Osteocyte (in vitro differentiated cells): Measurements from ENCODE around the gene XK. TPM values are rescaled to one million over a fixed set of nuclear protein-coding genes. Genes with fewer than 3 reads are reported as not detected.
"Not testable (repeated sequence)": the region's sequence is repeated elsewhere in the genome, so short reads cannot be mapped to it uniquely, and the experiment has no call there.

Experiments used
- DNase-seq: peaks from one replicate; pipeline ENCODE4 v3.0.0; 2021; ENCODE audit warnings: mixed read lengths; ENCODE audit not compliant: unreplicated experiment; ENCODE audit errors: extremely low spot score
- H3K27ac Mint-ChIP-seq: one replicate; pipeline ENCODE4 v1.8.0; 2021; ENCODE audit warnings: mild to moderate bottlenecking, mixed read lengths; ENCODE audit not compliant: unreplicated experiment
- H3K27me3 Mint-ChIP-seq: one replicate; pipeline ENCODE4 v1.8.0; 2021; ENCODE audit warnings: mixed read lengths; ENCODE audit not compliant: unreplicated experiment
- H3K36me3 Mint-ChIP-seq: one replicate; pipeline ENCODE4 v1.8.0; 2021; ENCODE audit warnings: mixed read lengths; ENCODE audit not compliant: unreplicated experiment
- H3K4me1 Mint-ChIP-seq: one replicate; pipeline ENCODE4 v1.8.0; 2021; ENCODE audit warnings: mixed read lengths; ENCODE audit not compliant: unreplicated experiment
- H3K4me3 Mint-ChIP-seq: one replicate; pipeline ENCODE4 v1.8.0; 2021; ENCODE audit warnings: mild to moderate bottlenecking, moderate library complexity, mixed read lengths; ENCODE audit not compliant: unreplicated experiment
- H3K9me3 Mint-ChIP-seq: one replicate; pipeline ENCODE4 v1.8.0; 2021; ENCODE audit warnings: mixed read lengths; ENCODE audit not compliant: unreplicated experiment
- total RNA-seq: library from RNA; stranded (reverse); gene quantifications from 2 replicates; pipeline ENCODE4 v1.2.1, GENCODE V29; 2021
- TF ChIP-seq, protein P1 (sequence below): fragments of 200-600 bp; sonication (generic); IDR thresholded peaks from 2 replicates; pipeline ENCODE4 v1.5.0; 2021; ENCODE audit warnings: antibody characterized with exemption, mild to moderate bottlenecking, moderate library complexity

XK gene
- total RNA-seq, 1 donor from 2014 or later = not detected

DNA sequence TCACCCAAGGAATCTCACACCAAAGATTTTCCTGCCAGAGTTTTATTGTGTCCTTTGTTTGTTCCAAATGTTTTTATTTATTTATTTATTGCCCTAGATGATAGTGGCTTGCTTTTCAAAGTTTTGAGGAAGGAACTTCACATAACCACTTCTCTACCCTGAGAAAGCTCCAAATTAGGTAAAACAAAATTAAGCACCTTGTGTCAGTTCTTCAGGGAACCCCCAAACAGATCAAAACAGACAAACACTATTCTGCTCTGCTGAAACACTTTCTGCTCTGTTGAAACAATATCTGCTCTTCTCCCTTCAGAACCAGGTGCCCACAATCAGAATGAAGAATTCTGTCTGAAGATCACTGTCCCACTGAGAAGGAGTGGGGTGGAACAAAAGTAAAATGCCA, 77.8 kb downstream of the XK start:
- Mint-ChIP-seq H3K36me3 (no peaks in the 10 kb centered on the region), H3K4me1 (no peaks in the 10 kb centered on the region), H3K27me3 (peaks cover 4% of the 10 kb centered on the region), H3K9me3 (no peaks in the 10 kb centered on the region), H3K4me3 (no peak overlapping the region), H3K27ac (no peak overlapping the region)
- TF ChIP-seq, protein P1, sequence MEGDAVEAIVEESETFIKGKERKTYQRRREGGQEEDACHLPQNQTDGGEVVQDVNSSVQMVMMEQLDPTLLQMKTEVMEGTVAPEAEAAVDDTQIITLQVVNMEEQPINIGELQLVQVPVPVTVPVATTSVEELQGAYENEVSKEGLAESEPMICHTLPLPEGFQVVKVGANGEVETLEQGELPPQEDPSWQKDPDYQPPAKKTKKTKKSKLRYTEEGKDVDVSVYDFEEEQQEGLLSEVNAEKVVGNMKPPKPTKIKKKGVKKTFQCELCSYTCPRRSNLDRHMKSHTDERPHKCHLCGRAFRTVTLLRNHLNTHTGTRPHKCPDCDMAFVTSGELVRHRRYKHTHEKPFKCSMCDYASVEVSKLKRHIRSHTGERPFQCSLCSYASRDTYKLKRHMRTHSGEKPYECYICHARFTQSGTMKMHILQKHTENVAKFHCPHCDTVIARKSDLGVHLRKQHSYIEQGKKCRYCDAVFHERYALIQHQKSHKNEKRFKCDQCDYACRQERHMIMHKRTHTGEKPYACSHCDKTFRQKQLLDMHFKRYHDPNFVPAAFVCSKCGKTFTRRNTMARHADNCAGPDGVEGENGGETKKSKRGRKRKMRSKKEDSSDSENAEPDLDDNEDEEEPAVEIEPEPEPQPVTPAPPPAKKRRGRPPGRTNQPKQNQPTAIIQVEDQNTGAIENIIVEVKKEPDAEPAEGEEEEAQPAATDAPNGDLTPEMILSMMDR = no peak
- DNase-seq = no peak

DNA sequence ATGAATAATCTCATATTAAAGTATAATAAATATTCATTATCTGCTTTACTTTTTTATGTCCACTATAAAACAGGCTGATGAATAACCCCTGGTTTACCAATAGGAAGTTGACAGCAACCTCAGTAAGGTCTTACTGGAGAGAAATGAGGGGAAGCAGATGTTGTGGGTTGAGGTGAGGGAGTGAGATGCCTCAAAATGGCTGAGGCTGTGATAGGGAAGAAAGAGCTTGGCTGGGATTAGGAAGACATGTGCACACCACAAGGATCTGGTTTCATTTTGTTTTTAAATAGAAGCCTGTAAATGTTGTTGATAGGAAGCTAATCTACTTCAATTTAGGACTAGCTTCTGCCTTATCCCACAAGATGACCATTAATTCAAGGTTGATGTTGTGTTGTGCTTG, 79.9 kb downstream of the XK start:
- no peaks in the 10 kb centered on the region for H3K4me1 Mint-ChIP-seq
- no peaks in the 10 kb centered on the region for H3K9me3 Mint-ChIP-seq
- peaks cover 5% of the 10 kb centered on the region for H3K27me3 Mint-ChIP-seq
- no peak overlapping the region for H3K4me3 Mint-ChIP-seq
- H3K27ac Mint-ChIP-seq = no peak overlapping the region
- TF ChIP-seq, protein P1 = no peak
- no peaks in the 10 kb centered on the region for H3K36me3 Mint-ChIP-seq
- no peak for DNase-seq

DNA sequence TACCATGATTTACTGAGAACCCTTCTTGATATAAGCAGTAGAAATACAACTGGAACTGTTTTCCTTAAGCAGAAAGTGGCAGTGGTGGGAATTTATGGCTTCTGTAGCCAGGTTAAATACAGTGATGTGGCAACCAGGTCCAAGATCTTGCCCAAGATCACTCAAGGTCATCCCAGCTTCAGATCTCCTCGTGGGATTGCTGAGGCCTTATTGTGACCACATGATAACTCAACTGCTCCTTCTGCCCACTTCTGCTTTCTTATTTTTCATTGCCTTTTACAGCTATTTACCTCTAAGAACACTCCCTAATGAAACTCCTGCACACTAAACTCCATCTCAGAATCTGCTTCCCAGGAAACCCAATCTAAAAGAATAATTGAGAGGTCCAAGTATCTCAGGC, 81.8 kb downstream of the XK start:
- Mint-ChIP-seq H3K9me3 (no peaks in the 10 kb centered on the region), H3K27me3 (peaks cover 11% of the 10 kb centered on the region), H3K4me3 (no peak overlapping the region), H3K27ac (no peak overlapping the region), H3K4me1 (no peaks in the 10 kb centered on the region), H3K36me3 (no peaks in the 10 kb centered on the region)
- TF ChIP-seq, protein P1 = no peak
- DNase-seq = no peak

DNA sequence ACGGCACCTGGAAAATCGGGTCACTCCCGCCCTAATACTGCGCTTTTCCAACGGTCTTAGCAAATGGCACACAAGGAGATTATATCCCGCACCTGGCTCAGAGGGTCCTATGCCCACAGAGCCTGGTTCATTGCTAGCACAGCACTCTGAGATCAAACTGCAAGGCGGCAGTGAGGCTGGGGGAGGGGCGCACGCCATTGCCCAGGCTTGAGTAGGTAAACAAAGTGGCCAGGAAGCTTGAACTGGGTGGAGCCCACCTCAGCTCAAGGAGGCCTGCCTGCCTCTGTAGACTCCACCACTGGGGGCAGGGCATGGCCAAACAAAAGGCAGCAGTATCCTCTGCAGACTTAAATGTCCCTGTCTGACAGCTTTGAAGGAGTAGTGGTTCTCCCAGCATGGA, 83.3 kb downstream of the XK start:
- not testable (repeated sequence) for DNase-seq, H3K4me3 Mint-ChIP-seq, H3K36me3 Mint-ChIP-seq, H3K4me1 Mint-ChIP-seq, H3K9me3 Mint-ChIP-seq, H3K27ac Mint-ChIP-seq
- peaks cover 11% of the 10 kb centered on the region for H3K27me3 Mint-ChIP-seq

DNA sequence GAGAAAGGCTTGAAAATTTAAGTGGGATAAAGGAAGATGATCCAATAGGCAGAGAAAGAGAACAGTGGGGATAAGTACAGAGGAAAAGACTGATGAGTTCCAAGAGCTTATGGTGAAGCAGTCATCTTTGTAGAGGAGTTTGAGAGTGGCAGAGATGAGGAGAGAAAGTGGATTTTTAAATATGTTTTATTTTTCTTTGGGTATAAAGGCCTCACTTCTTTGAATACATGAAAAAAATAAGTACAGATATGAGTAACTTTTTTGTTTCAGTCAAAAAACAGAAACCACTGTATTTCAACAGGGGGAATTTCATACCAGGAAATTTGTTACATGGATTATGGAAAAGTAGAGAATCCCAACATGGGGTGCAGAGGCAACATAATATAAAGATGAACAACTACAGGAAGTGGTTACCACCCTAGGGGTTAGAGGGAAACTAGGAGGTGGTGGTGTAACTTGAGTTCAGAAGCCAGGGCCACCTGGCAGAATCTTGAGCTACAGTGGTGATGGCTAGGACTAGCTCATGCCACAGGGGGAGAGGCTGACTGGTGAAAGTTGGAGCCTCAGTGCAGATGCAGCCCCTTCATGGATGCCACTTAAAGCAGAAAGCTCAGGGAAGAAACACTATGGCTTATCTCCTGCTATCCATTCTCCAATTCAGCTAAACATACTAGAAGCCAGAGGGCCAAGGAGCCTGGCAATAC, 90.8 kb downstream of the XK start:
- H3K9me3 Mint-ChIP-seq = no peaks in the 10 kb centered on the region
- H3K27me3 Mint-ChIP-seq = peaks cover 5% of the 10 kb centered on the region
- TF ChIP-seq, protein P1 = no peak
- H3K27ac Mint-ChIP-seq = no peak overlapping the region
- no peaks in the 10 kb centered on the region for H3K4me1 Mint-ChIP-seq
- no peaks in the 10 kb centered on the region for H3K36me3 Mint-ChIP-seq
- no peak for DNase-seq
- no peak overlapping the region for H3K4me3 Mint-ChIP-seq

DNA sequence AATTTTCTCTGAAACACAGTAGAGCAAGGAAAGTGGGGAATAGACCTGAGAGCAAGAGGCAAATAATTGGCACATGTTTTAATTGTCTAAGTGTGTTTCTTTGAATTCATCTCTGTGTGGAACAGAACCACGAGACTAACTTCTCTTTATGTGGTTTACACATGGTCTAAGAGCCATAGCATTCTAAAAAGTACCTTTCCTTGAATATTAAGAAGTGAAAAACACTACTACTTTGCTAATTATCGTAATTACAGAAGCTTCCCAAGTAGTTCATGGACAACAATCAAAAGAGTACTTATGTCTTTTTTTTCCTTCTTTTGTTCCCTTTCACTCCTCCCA, 91.4 kb downstream of the XK start:
- Mint-ChIP-seq H3K27me3 (peaks cover 4% of the 10 kb centered on the region), H3K27ac (no peak overlapping the region), H3K4me3 (no peak overlapping the region), H3K9me3 (no peaks in the 10 kb centered on the region), H3K4me1 (no peaks in the 10 kb centered on the region), H3K36me3 (no peaks in the 10 kb centered on the region)
- DNase-seq = no peak
- TF ChIP-seq, protein P1 = no peak
